Left ventricle myocardium inferior (tissue), 1 donor: ENCODE data around the gene ZKSCAN5. TPM values are rescaled to one million over a fixed set of nuclear protein-coding genes. Genes with fewer than 3 reads are reported as not detected.

ENCODE experiments used
- DNase-seq: peaks from one replicate; pipeline ENCODE4 v3.0.0-alpha.2; 2020
- H3K27ac ChIP-seq: fragments of 200-600 bp; replicated peaks from 2 replicates; pipeline ENCODE4 v1.8.0; 2021
- H3K27me3 ChIP-seq: fragments of 200-600 bp; 2 replicates; pipeline ENCODE4 v1.8.0; 2021; ENCODE audit warnings: low read depth
- H3K36me3 ChIP-seq: fragments of 200-600 bp; 2 replicates; pipeline ENCODE4 v1.8.0; 2021
- H3K4me1 ChIP-seq: fragments of 200-600 bp; 2 replicates; pipeline ENCODE4 v1.8.0; 2021
- H3K4me3 ChIP-seq: fragments of 200-600 bp; 2 replicates; pipeline ENCODE4 v1.8.0; 2021; ENCODE audit warnings: mild to moderate bottlenecking, moderate library complexity
- H3K9me3 ChIP-seq: fragments of 200-600 bp; replicated peaks from 2 replicates; pipeline ENCODE4 v1.8.0; 2021
- CTCF ChIP-seq: fragments of 200-600 bp; IDR thresholded peaks from 2 replicates; pipeline ENCODE4 v1.8.0; 2021; ENCODE audit warnings: antibody characterized with exemption, mild to moderate bottlenecking, borderline replicate concordance
- intact Hi-C: fragments of 100-400 bp; cut with micrococcal nuclease; formaldehyde crosslinking; loops from one replicate; pipeline ENCODE4 v1.11.0; 2022
- total RNA-seq: library from RNA; stranded (reverse); fragmentation: NEBNext Ultra II Directional; extraction: Animal tissue kit (Norgen Biotek cat#: 25700); gene quantifications from one replicate; pipeline ENCODE4 v1.2.1, GENCODE V29; 2021
- donor health status: DM: no; HTN: yes; CAD: no; lungs with severe emphysema.

ZKSCAN5 gene
- total RNA-seq, 1 donor from 2014 or later: 6.0 TPM

GRCh38 chr7:99505324-99505662 lies 831 bp downstream of the ZKSCAN5 start:
- Histone ChIP-seq H3K9me3 (no peaks in the 10 kb centered on the region), H3K4me3 (peak overlapping the region; percentile 71), H3K36me3 (no peaks in the 10 kb centered on the region), H3K4me1 (peaks cover 52% of the 10 kb centered on the region), H3K27me3 (no peaks in the 10 kb centered on the region), H3K27ac (peak overlapping the region; percentile 99)
- no peak for TF ChIP-seq CTCF
- intact Hi-C loops: no loop called here
- DNase-seq: no peak

- DNase-seq: no peak
- Histone ChIP-seq H3K36me3 (peaks cover 64% of the 10 kb centered on the region), H3K27me3 (no peaks in the 10 kb centered on the region), H3K4me1 (no peaks in the 10 kb centered on the region), H3K4me3 (no peak overlapping the region), H3K27ac (no peak overlapping the region), H3K9me3 (no peaks in the 10 kb centered on the region)
- no peak for TF ChIP-seq CTCF
- intact Hi-C loops: no loop called here
Measured at GRCh38 chr7:99514050-99514449, 9.6 kb downstream of the ZKSCAN5 start.

- no peak overlapping the region for H3K4me3 ChIP-seq
- no peaks in the 10 kb centered on the region for H3K9me3 ChIP-seq
- no peak for TF ChIP-seq CTCF
- no peak for DNase-seq
- no peaks in the 10 kb centered on the region for H3K27me3 ChIP-seq
- intact Hi-C loops: no loop called here
- H3K36me3 ChIP-seq: peaks cover 75% of the 10 kb centered on the region
- no peak overlapping the region for H3K27ac ChIP-seq
- no peaks in the 10 kb centered on the region for H3K4me1 ChIP-seq
Measured at GRCh38 chr7:99521399-99521798, 16.9 kb downstream of the ZKSCAN5 start.

GRCh38 chr7:99525713-99526440 lies 21.4 kb downstream of the ZKSCAN5 start:
- no peak for TF ChIP-seq CTCF
- no peak overlapping the region for H3K27ac ChIP-seq
- intact Hi-C loops: no loop called here
- no peak for DNase-seq
- no peaks in the 10 kb centered on the region for H3K27me3 ChIP-seq
- H3K4me1 ChIP-seq: no peaks in the 10 kb centered on the region
- H3K9me3 ChIP-seq: peaks cover 30% of the 10 kb centered on the region
- H3K4me3 ChIP-seq: no peak overlapping the region
- peaks cover 85% of the 10 kb centered on the region for H3K36me3 ChIP-seq

- intact Hi-C loops: no loop called here
- H3K27me3 ChIP-seq: no peaks in the 10 kb centered on the region
- no peaks in the 10 kb centered on the region for H3K4me1 ChIP-seq
- H3K36me3 ChIP-seq: peaks cover 80% of the 10 kb centered on the region
- H3K27ac ChIP-seq: no peak overlapping the region
- TF ChIP-seq CTCF: no peak
- H3K9me3 ChIP-seq: peaks cover 85% of the 10 kb centered on the region
- H3K4me3 ChIP-seq: no peak overlapping the region
- no peak for DNase-seq
Measured at GRCh38 chr7:99531354-99531765, 26.9 kb downstream of the ZKSCAN5 start.
